ENCODE results near the gene CLDN1.

CLDN1 gene

GRCh38 chr3:190362258-190362657 is 40.0 kb upstream of the CLDN1 start:
- H3F3A ChIP-seq (ENCODE audit: insufficient read depth, low read length) = no peaks in the 10 kb centered on the region
- DNase-seq = no peak
- no peaks in the 10 kb centered on the region for H3K9me2 ChIP-seq (replicated peaks; ENCODE audit: insufficient read depth, low read length)
- no peak overlapping the region for H2AFZ ChIP-seq (ENCODE audit: low read length)
- no peaks in the 10 kb centered on the region for H3K4me1 ChIP-seq (ENCODE audit: low read length)
- TF ChIP-seq EZH2 (optimal IDR thresholded peaks at IDR 0.05; ENCODE audit: low read depth, low read length) (no peak), EZH2phosphoT487 (IDR thresholded peaks at IDR 0.05; ENCODE audit: low read length) (no peak)
- TF ChIP-seq, protein P1, sequence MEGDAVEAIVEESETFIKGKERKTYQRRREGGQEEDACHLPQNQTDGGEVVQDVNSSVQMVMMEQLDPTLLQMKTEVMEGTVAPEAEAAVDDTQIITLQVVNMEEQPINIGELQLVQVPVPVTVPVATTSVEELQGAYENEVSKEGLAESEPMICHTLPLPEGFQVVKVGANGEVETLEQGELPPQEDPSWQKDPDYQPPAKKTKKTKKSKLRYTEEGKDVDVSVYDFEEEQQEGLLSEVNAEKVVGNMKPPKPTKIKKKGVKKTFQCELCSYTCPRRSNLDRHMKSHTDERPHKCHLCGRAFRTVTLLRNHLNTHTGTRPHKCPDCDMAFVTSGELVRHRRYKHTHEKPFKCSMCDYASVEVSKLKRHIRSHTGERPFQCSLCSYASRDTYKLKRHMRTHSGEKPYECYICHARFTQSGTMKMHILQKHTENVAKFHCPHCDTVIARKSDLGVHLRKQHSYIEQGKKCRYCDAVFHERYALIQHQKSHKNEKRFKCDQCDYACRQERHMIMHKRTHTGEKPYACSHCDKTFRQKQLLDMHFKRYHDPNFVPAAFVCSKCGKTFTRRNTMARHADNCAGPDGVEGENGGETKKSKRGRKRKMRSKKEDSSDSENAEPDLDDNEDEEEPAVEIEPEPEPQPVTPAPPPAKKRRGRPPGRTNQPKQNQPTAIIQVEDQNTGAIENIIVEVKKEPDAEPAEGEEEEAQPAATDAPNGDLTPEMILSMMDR (IDR thresholded peaks at IDR 0.05; ENCODE audit: low read length) = no peak
- no peak overlapping the region for H3K9ac ChIP-seq (ENCODE audit: low read length)
- no peaks in the 10 kb centered on the region for H4K20me1 ChIP-seq (ENCODE audit: insufficient read depth, low read length)
- no peaks in the 10 kb centered on the region for H3K27me3 ChIP-seq (replicated peaks; ENCODE audit: insufficient read depth, low read length)
- no peak overlapping the region for H3K4me3 ChIP-seq (ENCODE audit: low read length)
- H3K4me2 ChIP-seq (ENCODE audit: low read depth, low read length) = no peak overlapping the region
- no peaks in the 10 kb centered on the region for H3K36me3 ChIP-seq (replicated peaks; ENCODE audit: insufficient read depth, low read length)
- no peaks in the 10 kb centered on the region for H3K9me3 ChIP-seq (replicated peaks; ENCODE audit: insufficient read depth, low read length)
- H3K27ac ChIP-seq (ENCODE audit: low read length) = no peak overlapping the region
- H3K79me2 ChIP-seq (ENCODE audit: low read length) = no peaks in the 10 kb centered on the region

GRCh38 chr3:190361791-190362190 is 39.5 kb upstream of the CLDN1 start:
- H3K4me3 ChIP-seq (ENCODE audit: low read length) = no peak overlapping the region
- no peaks in the 10 kb centered on the region for H3K9me3 ChIP-seq (replicated peaks; ENCODE audit: insufficient read depth, low read length)
- no peak overlapping the region for H3K4me2 ChIP-seq (ENCODE audit: low read depth, low read length)
- TF ChIP-seq EZH2 (optimal IDR thresholded peaks at IDR 0.05; ENCODE audit: low read depth, low read length) (no peak), EZH2phosphoT487 (IDR thresholded peaks at IDR 0.05; ENCODE audit: low read length) (no peak)
- TF ChIP-seq, protein P1 (IDR thresholded peaks at IDR 0.05; ENCODE audit: low read length) = no peak
- H4K20me1 ChIP-seq (ENCODE audit: insufficient read depth, low read length) = no peaks in the 10 kb centered on the region
- H3F3A ChIP-seq (ENCODE audit: insufficient read depth, low read length) = no peaks in the 10 kb centered on the region
- no peaks in the 10 kb centered on the region for H3K9me2 ChIP-seq (replicated peaks; ENCODE audit: insufficient read depth, low read length)
- no peak overlapping the region for H3K27ac ChIP-seq (ENCODE audit: low read length)
- H3K79me2 ChIP-seq (ENCODE audit: low read length) = no peaks in the 10 kb centered on the region
- H2AFZ ChIP-seq (ENCODE audit: low read length) = no peak overlapping the region
- DNase-seq = no peak
- H3K27me3 ChIP-seq (replicated peaks; ENCODE audit: insufficient read depth, low read length) = no peaks in the 10 kb centered on the region
- H3K4me1 ChIP-seq (ENCODE audit: low read length) = no peaks in the 10 kb centered on the region
- no peaks in the 10 kb centered on the region for H3K36me3 ChIP-seq (replicated peaks; ENCODE audit: insufficient read depth, low read length)
- H3K9ac ChIP-seq (ENCODE audit: low read length) = no peak overlapping the region

GRCh38 chr3:190360228-190360627 is 38.0 kb upstream of the CLDN1 start:
- H4K20me1 ChIP-seq (ENCODE audit: insufficient read depth, low read length) = no peaks in the 10 kb centered on the region
- H3K27me3 ChIP-seq (replicated peaks; ENCODE audit: insufficient read depth, low read length) = no peaks in the 10 kb centered on the region
- no peaks in the 10 kb centered on the region for H3K36me3 ChIP-seq (replicated peaks; ENCODE audit: insufficient read depth, low read length)
- no peaks in the 10 kb centered on the region for H3K4me1 ChIP-seq (ENCODE audit: low read length)
- no peak overlapping the region for H3K27ac ChIP-seq (ENCODE audit: low read length)
- DNase-seq = no peak
- no peak overlapping the region for H3K9ac ChIP-seq (ENCODE audit: low read length)
- TF ChIP-seq EZH2 (optimal IDR thresholded peaks at IDR 0.05; ENCODE audit: low read depth, low read length) (no peak), EZH2phosphoT487 (IDR thresholded peaks at IDR 0.05; ENCODE audit: low read length) (no peak)
- TF ChIP-seq, protein P1 (IDR thresholded peaks at IDR 0.05; ENCODE audit: low read length) = no peak
- no peaks in the 10 kb centered on the region for H3K79me2 ChIP-seq (ENCODE audit: low read length)
- no peaks in the 10 kb centered on the region for H3K9me2 ChIP-seq (replicated peaks; ENCODE audit: insufficient read depth, low read length)
- H2AFZ ChIP-seq (ENCODE audit: low read length) = no peak overlapping the region
- H3K4me3 ChIP-seq (ENCODE audit: low read length) = no peak overlapping the region
- H3K9me3 ChIP-seq (replicated peaks; ENCODE audit: insufficient read depth, low read length) = no peaks in the 10 kb centered on the region
- no peak overlapping the region for H3K4me2 ChIP-seq (ENCODE audit: low read depth, low read length)
- no peaks in the 10 kb centered on the region for H3F3A ChIP-seq (ENCODE audit: insufficient read depth, low read length)

Measured in MM.1S (cell line).